HepG2 (cell line): ENCODE results near the gene EFNA3. TPM values are rescaled to one million over a fixed set of nuclear protein-coding genes. Genes with fewer than 3 reads are reported as not detected.

ENCODE experiments used
- CCAR2 ChIP-seq: fragments of 200-400 bp; formaldehyde crosslinking; optimal IDR thresholded peaks from 2 replicates; pipeline ENCODE3; 2018; ENCODE audit warnings: low read depth, mild to moderate bottlenecking, low read length, moderate library complexity
- CREB3 ChIP-seq: sonication (generic); formaldehyde crosslinking; IDR thresholded peaks from 2 replicates; pipeline ENCODE4 v1.5.0; 2020; ENCODE audit warnings: missing genetic modification reagents
- FOSL2 ChIP-seq: sonication (generic); formaldehyde crosslinking; IDR thresholded peaks from 2 replicates; pipeline ENCODE4 v1.4.0; 2020; ENCODE audit warnings: missing genetic modification reagents
- HCFC1 ChIP-seq: fragments of 150-350 bp; IDR thresholded peaks from 2 replicates; pipeline ENCODE4 v1.6.1; 2014; ENCODE audit warnings: low read depth, low read length
- IKZF5 ChIP-seq: IDR thresholded peaks from 2 replicates; pipeline ENCODE4 v1.6.1; 2018; ENCODE audit warnings: missing genetic modification reagents, mild to moderate bottlenecking, missing compliant biosample characterization
- LRRFIP1 ChIP-seq: sonication (generic); formaldehyde crosslinking; conservative IDR thresholded peaks from 2 replicates; pipeline ENCODE4 v1.4.0; 2020; ENCODE audit warnings: missing genetic modification reagents
- MED13 ChIP-seq: sonication (generic); formaldehyde crosslinking; IDR thresholded peaks from 2 replicates; pipeline ENCODE4 v1.5.0; 2020; ENCODE audit warnings: missing genetic modification reagents
- MTF1 ChIP-seq: sonication (generic); formaldehyde crosslinking; IDR thresholded peaks from 2 replicates; pipeline ENCODE4 v1.5.0; 2020; ENCODE audit warnings: missing genetic modification reagents
- NBN ChIP-seq: fragments of 450-650 bp; conservative IDR thresholded peaks from 2 replicates; pipeline ENCODE4 v1.6.1; 2017
- NFYC ChIP-seq: IDR thresholded peaks from 2 replicates; pipeline ENCODE4 v1.6.1; 2016; ENCODE audit warnings: missing genetic modification reagents, missing compliant biosample characterization
- NR2F2 ChIP-seq: IDR thresholded peaks from 2 replicates; pipeline ENCODE4 v1.6.1; 2012; ENCODE audit warnings: low read depth, inconsistent platforms, borderline replicate concordance
- SNAI1 ChIP-seq: sonication (generic); formaldehyde crosslinking; IDR thresholded peaks from 2 replicates; pipeline ENCODE4 v1.5.0; 2020; ENCODE audit warnings: mild to moderate bottlenecking, missing genetic modification reagents, borderline replicate concordance
- TOE1 ChIP-seq: sonication (generic); formaldehyde crosslinking; IDR thresholded peaks from 2 replicates; pipeline ENCODE4 v1.4.0; 2020; ENCODE audit warnings: mild to moderate bottlenecking, missing genetic modification reagents
- TRIM24 ChIP-seq: sonication (generic); formaldehyde crosslinking; IDR thresholded peaks from 2 replicates; pipeline ENCODE4 v1.8.0; 2022; ENCODE audit warnings: mild to moderate bottlenecking, missing genetic modification reagents
- ZBED4 ChIP-seq: sonication (generic); formaldehyde crosslinking; IDR thresholded peaks from 2 replicates; pipeline ENCODE4 v1.4.0; 2020; ENCODE audit warnings: missing genetic modification reagents, borderline replicate concordance
- ZNF883 ChIP-seq: sonication (generic); formaldehyde crosslinking; IDR thresholded peaks from 2 replicates; pipeline ENCODE4 v1.5.1; 2020; ENCODE audit warnings: mild to moderate bottlenecking, missing genetic modification reagents; ENCODE audit errors: not compliant biosample characterization
- polyA plus RNA-seq, 8 experiments: library from polyadenylated mRNA; depleted of rRNA in 3 of 8; stranded (reverse) in 7 of 8; unstranded in 1 of 8; fragments of >200 nt; fragmentation: Illumina TruSeq in 4 of 8; extraction: Trizol in 4 of 8; gene quantifications; 2 replicates each; pipeline versions ENCODE4 v1.2.1 to v1.2.3, GENCODE V29; 2011 to 2016; ENCODE audit warnings: low read depth in 4 of 8, missing spikeins in 1 of 8, mixed read lengths in 1 of 8; ENCODE audit not compliant: insufficient read depth in 1 of 8
- total RNA-seq, 5 experiments: library from RNA; depleted of rRNA; stranded (reverse); fragments of >200 nt; fragmentation: Illumina TruSeq; extraction: Trizol; gene quantifications; 2 replicates each; pipeline ENCODE4 v1.2.3, GENCODE V29; 2016; ENCODE audit warnings: low read depth in 1 of 5
- TF ChIP-seq, protein P1 (sequence below): conservative IDR thresholded peaks from 2 replicates; pipeline ENCODE4 v1.6.1; 2018; ENCODE audit warnings: missing genetic modification reagents
- TF ChIP-seq, protein P2 (sequence below): sonication (generic); formaldehyde crosslinking; IDR thresholded peaks from 2 replicates; pipeline ENCODE4 v1.5.0; 2020; ENCODE audit warnings: mild to moderate bottlenecking, missing genetic modification reagents

EFNA3 gene
- total and polyA plus RNA-seq, 2 of the 13 experiments (the other 11 are each of a cell fraction or from before 2014, with no cell fraction given), result 1.0 to 5.7 TPM

DNA sequence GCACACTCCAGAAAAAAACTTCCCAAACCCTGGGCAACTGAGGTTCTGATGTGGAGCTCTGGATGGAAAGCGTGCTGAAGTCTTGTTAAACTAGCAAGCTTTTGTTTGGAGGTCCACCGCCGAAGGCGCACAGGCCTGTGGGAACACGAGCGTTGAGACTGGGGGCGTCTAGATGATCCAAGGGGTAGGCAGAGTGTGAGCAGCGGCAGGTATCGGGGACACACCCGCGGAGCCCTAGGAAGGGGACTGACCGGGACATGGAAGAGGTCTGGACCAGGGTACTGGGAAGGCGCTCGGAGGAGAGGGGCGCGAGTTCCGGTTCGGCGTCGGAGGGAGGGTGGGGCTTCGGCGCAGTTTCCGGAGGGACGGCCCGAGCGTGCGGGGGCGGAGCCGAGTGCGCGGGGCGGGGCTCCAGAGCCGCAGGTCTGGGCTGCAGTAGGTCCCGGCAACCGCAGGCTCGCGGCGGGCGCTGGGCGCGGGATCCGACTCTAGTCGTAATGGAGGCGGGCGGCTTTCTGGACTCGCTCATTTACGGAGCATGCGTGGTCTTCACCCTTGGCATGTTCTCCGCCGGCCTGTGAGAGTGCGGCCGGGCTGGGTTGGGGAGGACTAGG is 56.9 kb downstream of the EFNA3 start, which contains the start of gene SLC50A1 (continued):
- no peak; the same call in 1 of the 2 replicates for TF ChIP-seq ZBED4 (CRISPR knock-in tag)
- no peak for TF ChIP-seq NR2F2
- 0 out of 2 replicates have a peak, but pooled peaks have one; percentile 48 for TF ChIP-seq MTF1 (CRISPR knock-in tag)
- TF ChIP-seq, protein P1, sequence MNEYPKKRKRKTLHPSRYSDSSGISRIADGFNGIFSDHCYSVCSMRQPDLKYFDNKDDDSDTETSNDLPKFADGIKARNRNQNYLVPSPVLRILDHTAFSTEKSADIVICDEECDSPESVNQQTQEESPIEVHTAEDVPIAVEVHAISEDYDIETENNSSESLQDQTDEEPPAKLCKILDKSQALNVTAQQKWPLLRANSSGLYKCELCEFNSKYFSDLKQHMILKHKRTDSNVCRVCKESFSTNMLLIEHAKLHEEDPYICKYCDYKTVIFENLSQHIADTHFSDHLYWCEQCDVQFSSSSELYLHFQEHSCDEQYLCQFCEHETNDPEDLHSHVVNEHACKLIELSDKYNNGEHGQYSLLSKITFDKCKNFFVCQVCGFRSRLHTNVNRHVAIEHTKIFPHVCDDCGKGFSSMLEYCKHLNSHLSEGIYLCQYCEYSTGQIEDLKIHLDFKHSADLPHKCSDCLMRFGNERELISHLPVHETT (CRISPR knock-in tag), result no peak; the same call in 1 of the 2 replicates
- no peak for TF ChIP-seq SNAI1
- peak; percentile 58 for TF ChIP-seq ZNF883 (CRISPR knock-in tag)
- TF ChIP-seq LRRFIP1 (CRISPR knock-in tag), result no peak
- TF ChIP-seq, protein P2, sequence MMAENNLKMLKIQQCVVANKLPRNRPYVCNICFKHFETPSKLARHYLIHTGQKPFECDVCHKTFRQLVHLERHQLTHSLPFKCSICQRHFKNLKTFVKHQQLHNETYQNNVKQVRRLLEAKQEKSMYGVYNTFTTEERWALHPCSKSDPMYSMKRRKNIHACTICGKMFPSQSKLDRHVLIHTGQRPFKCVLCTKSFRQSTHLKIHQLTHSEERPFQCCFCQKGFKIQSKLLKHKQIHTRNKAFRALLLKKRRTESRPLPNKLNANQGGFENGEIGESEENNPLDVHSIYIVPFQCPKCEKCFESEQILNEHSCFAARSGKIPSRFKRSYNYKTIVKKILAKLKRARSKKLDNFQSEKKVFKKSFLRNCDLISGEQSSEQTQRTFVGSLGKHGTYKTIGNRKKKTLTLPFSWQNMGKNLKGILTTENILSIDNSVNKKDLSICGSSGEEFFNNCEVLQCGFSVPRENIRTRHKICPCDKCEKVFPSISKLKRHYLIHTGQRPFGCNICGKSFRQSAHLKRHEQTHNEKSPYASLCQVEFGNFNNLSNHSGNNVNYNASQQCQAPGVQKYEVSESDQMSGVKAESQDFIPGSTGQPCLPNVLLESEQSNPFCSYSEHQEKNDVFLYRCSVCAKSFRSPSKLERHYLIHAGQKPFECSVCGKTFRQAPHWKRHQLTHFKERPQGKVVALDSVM, result peak; percentile 6; the same call in 1 of the 2 replicates
- no peak for TF ChIP-seq MED13 (CRISPR knock-in tag)
- no peak for TF ChIP-seq TOE1 (CRISPR knock-in tag)
- no peak for TF ChIP-seq TRIM24 (CRISPR knock-in tag)
- TF ChIP-seq CCAR2, result no peak
- TF ChIP-seq NBN, result no peak
- peak; percentile 91 for TF ChIP-seq IKZF5 (CRISPR knock-in tag)
- no peak for TF ChIP-seq FOSL2 (CRISPR knock-in tag)
- peak; percentile 5; the same call in 1 of the 2 replicates for TF ChIP-seq NFYC (CRISPR knock-in tag)
- TF ChIP-seq CREB3 (CRISPR knock-in tag), result 0 out of 2 replicates have a peak, but pooled peaks have one; percentile 30
- peak; percentile 26; the same call in 1 of the 2 replicates for TF ChIP-seq HCFC1
